ENCODE measurements around the gene POLR2C. TPM values are rescaled to one million over a fixed set of nuclear protein-coding genes. Genes with fewer than 3 reads are reported as not detected.

POLR2C gene
- total and polyA plus RNA-seq, 4 donors = 60.6 to 81.8 (median 74.1) TPM

- H3K36me3 ChIP-seq (ENCODE audit: control insufficient read depth, insufficient read depth, low read length) = peaks cover 3% of the 10 kb centered on the region
- H3K27ac ChIP-seq (ENCODE audit: low read depth, low read length) = no peak overlapping the region
- no peak for DNase-seq (ENCODE audit: low read depth in 4 of 6, low spot score in 6 of 6)
- no peaks in the 10 kb centered on the region for H3K27me3 ChIP-seq (ENCODE audit: control insufficient read depth, insufficient read depth, low read length)
- H3K4me1 ChIP-seq (ENCODE audit: control insufficient read depth, insufficient read depth, low read length) = peaks cover 19% of the 10 kb centered on the region
- WGBS (ENCODE audit: insufficient coverage) = no CpG with 5 or more reads among the region's 2 CpGs
- H3K4me3 ChIP-seq (ENCODE audit: low read depth, low read length) = no peak overlapping the region
- no peaks in the 10 kb centered on the region for H3K9me3 ChIP-seq (ENCODE audit: control insufficient read depth, insufficient read depth, low read length)
Observed at GRCh38 chr16:57445510-57445909, 17.0 kb upstream of the POLR2C start.

- H3K27ac ChIP-seq (ENCODE audit: low read depth, low read length) = peak overlapping the region; percentile 78
- H3K4me3 ChIP-seq (ENCODE audit: low read depth, low read length) = peak overlapping the region; percentile 95
- peaks cover 10% of the 10 kb centered on the region for H3K36me3 ChIP-seq (ENCODE audit: control insufficient read depth, insufficient read depth, low read length)
- 2% methylated on average over 27 of the region's 28 CpGs for WGBS (ENCODE audit: insufficient coverage)
- H3K4me1 ChIP-seq (ENCODE audit: control insufficient read depth, insufficient read depth, low read length) = peaks cover 19% of the 10 kb centered on the region
- H3K9me3 ChIP-seq (ENCODE audit: control insufficient read depth, insufficient read depth, low read length) = no peaks in the 10 kb centered on the region
- no peaks in the 10 kb centered on the region for H3K27me3 ChIP-seq (ENCODE audit: control insufficient read depth, insufficient read depth, low read length)
- DNase-seq (ENCODE audit: low read depth in 4 of 6, low spot score in 6 of 6) = peak in 2 of 6 donors; percentile 19 to 80
Observed at GRCh38 chr16:57446531-57447185, 15.8 kb upstream of the POLR2C start.

DNA sequence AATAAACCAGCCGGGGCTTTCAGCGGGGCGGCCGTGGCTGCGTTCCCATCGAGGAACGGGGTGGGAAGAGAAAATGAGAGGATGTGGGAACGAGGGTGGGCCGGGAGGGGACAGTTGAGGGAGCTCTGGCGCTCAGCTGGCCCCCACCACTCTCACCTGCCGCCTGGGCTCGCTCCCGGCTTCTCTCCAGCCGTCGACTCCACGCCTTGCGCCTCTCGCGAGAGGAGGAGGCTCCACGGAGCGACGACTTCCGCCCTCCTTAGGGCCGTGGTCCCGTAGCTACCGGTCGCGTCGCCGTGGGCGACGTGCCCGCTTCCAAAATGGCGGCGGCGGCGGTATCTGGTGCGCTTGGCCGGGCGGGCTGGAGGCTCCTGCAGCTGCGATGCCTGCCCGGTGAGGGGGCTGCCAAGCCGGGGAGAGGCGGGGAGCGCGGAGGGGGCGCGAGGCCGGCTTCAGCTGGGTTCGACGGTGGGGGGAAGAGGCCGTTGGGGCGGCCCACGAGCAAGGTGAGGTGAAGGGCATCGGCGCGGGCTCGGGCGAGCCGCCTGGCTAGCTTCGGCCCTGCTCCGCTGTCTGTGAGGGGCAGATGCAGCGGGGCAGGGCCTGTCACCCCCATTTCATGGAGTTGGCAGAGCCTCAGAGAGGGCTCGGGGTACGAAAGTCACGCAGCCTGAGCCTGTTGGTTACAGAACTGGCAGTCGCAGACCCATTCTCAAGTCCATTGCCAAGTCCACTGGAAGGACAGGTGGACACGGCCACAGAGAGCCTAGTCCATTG is 15.1 kb upstream of the POLR2C start, which contains the start of the genes CIAPIN1 and COQ9:
TSS of gene CIAPIN1 (minus strand) at position 200 of the 777 bp plus-strand sequence. CDS start 6,457 bp downstream, outside the sequence.
TSS of gene COQ9 (plus strand) at position 294 of the 777 bp plus-strand sequence. CDS start at position 321, 27 bp downstream.
- Histone ChIP-seq H3K4me3 (ENCODE audit: low read depth, low read length) (peak within 1 kb of the TSS; percentile 95), H3K27ac (ENCODE audit: low read depth, low read length) (peak within 1 kb of the TSS; percentile 78), H3K4me1 (ENCODE audit: control insufficient read depth, insufficient read depth, low read length) (peaks cover 19% of the 10 kb centered on the region), H3K9me3 (ENCODE audit: control insufficient read depth, insufficient read depth, low read length) (no peaks in the 10 kb centered on the region), H3K27me3 (ENCODE audit: control insufficient read depth, insufficient read depth, low read length) (no peaks in the 10 kb centered on the region), H3K36me3 (ENCODE audit: control insufficient read depth, insufficient read depth, low read length) (peaks cover 13% of the 10 kb centered on the region)
- peak; percentile 81 to 98 (median 88) for DNase-seq (ENCODE audit: low read depth in 4 of 6, low spot score in 6 of 6)
- under 1% methylated on average over 66 of the region's 68 CpGs for WGBS (ENCODE audit: insufficient coverage)

GRCh38 chr16:57452021-57452420 is 10.5 kb upstream of the POLR2C start:
- Histone ChIP-seq H3K4me3 (ENCODE audit: low read depth, low read length) (no peak overlapping the region), H3K4me1 (ENCODE audit: control insufficient read depth, insufficient read depth, low read length) (peaks cover 5% of the 10 kb centered on the region), H3K36me3 (ENCODE audit: control insufficient read depth, insufficient read depth, low read length) (peaks cover 43% of the 10 kb centered on the region), H3K27me3 (ENCODE audit: control insufficient read depth, insufficient read depth, low read length) (no peaks in the 10 kb centered on the region), H3K27ac (ENCODE audit: low read depth, low read length) (no peak overlapping the region), H3K9me3 (ENCODE audit: control insufficient read depth, insufficient read depth, low read length) (no peaks in the 10 kb centered on the region)
- WGBS (ENCODE audit: insufficient coverage) = 100% methylated on average over 3 of the region's 10 CpGs
- DNase-seq (ENCODE audit: low read depth in 4 of 6, low spot score in 6 of 6) = no peak

GRCh38 chr16:57462978-57463362 is 491 bp downstream of the POLR2C start:
- Histone ChIP-seq H3K4me3 (ENCODE audit: low read depth, low read length) (peak overlapping the region; percentile 71), H3K27me3 (ENCODE audit: control insufficient read depth, insufficient read depth, low read length) (no peaks in the 10 kb centered on the region), H3K9me3 (ENCODE audit: control insufficient read depth, insufficient read depth, low read length) (no peaks in the 10 kb centered on the region), H3K27ac (ENCODE audit: low read depth, low read length) (no peak overlapping the region), H3K4me1 (ENCODE audit: control insufficient read depth, insufficient read depth, low read length) (peaks cover 19% of the 10 kb centered on the region), H3K36me3 (ENCODE audit: control insufficient read depth, insufficient read depth, low read length) (peaks cover 55% of the 10 kb centered on the region)
- WGBS (ENCODE audit: insufficient coverage) = 2% methylated on average over 6 of the region's 16 CpGs
- DNase-seq (ENCODE audit: low read depth in 4 of 6, low spot score in 6 of 6) = no peak

DNA sequence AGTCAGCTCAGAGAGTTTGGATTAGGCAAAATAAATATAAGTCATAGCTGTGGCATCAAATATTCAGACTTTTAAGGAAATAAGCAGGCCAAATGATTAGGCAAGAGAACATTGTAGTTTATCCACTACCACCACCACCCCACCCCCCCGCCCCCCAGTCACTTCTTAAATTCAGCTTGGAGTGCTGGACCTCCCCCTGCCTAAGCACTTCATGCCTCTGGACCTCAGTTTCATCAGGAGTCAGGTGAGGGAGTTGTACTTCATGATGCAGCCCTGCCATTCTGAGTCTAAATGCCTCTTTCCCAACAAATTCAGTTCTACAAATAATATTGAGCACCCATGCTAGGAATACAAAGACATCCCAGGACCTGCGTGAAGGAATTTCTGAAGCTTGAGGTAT is 2.0 kb downstream of the POLR2C start:
- no CpG with 5 or more reads among the region's 2 CpGs for WGBS (ENCODE audit: insufficient coverage)
- DNase-seq (ENCODE audit: low read depth in 4 of 6, low spot score in 6 of 6) = no peak
- Histone ChIP-seq H3K9me3 (ENCODE audit: control insufficient read depth, insufficient read depth, low read length) (no peaks in the 10 kb centered on the region), H3K4me3 (ENCODE audit: low read depth, low read length) (no peak overlapping the region), H3K27ac (ENCODE audit: low read depth, low read length) (no peak overlapping the region), H3K36me3 (ENCODE audit: control insufficient read depth, insufficient read depth, low read length) (peaks cover 58% of the 10 kb centered on the region), H3K4me1 (ENCODE audit: control insufficient read depth, insufficient read depth, low read length) (peaks cover 15% of the 10 kb centered on the region), H3K27me3 (ENCODE audit: control insufficient read depth, insufficient read depth, low read length) (no peaks in the 10 kb centered on the region)

GRCh38 chr16:57468346-57468745 is 5.9 kb downstream of the POLR2C start:
- peaks cover 78% of the 10 kb centered on the region for H3K36me3 ChIP-seq (ENCODE audit: control insufficient read depth, insufficient read depth, low read length)
- no peak for DNase-seq (ENCODE audit: low read depth in 4 of 6, low spot score in 6 of 6)
- no peaks in the 10 kb centered on the region for H3K9me3 ChIP-seq (ENCODE audit: control insufficient read depth, insufficient read depth, low read length)
- H3K27me3 ChIP-seq (ENCODE audit: control insufficient read depth, insufficient read depth, low read length) = no peaks in the 10 kb centered on the region
- no peak overlapping the region for H3K4me3 ChIP-seq (ENCODE audit: low read depth, low read length)
- WGBS (ENCODE audit: insufficient coverage) = 100% methylated on average over 1 of the region's 2 CpGs
- no peak overlapping the region for H3K27ac ChIP-seq (ENCODE audit: low read depth, low read length)
- H3K4me1 ChIP-seq (ENCODE audit: control insufficient read depth, insufficient read depth, low read length) = peaks cover 20% of the 10 kb centered on the region

DNA sequence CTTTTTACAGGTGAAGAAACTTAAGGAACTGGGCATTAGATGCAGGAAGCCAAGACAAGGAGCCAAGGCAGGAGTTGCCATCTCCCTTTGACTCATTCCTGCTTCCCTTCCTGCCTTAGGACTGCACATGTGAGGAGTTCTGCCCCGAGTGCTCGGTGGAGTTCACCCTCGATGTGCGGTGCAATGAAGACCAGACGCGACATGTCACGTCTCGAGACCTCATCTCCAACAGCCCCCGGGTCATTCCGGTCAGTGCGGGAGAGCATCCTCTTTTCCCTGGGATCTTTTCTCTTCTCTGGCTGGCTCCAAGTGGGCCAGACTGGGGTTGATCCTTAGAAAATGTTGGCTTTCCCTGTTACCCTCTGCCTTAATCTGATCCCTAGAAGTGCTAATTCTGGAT is 6.6 kb downstream of the POLR2C start:
- H3K9me3 ChIP-seq (ENCODE audit: control insufficient read depth, insufficient read depth, low read length) = no peaks in the 10 kb centered on the region

DNA sequence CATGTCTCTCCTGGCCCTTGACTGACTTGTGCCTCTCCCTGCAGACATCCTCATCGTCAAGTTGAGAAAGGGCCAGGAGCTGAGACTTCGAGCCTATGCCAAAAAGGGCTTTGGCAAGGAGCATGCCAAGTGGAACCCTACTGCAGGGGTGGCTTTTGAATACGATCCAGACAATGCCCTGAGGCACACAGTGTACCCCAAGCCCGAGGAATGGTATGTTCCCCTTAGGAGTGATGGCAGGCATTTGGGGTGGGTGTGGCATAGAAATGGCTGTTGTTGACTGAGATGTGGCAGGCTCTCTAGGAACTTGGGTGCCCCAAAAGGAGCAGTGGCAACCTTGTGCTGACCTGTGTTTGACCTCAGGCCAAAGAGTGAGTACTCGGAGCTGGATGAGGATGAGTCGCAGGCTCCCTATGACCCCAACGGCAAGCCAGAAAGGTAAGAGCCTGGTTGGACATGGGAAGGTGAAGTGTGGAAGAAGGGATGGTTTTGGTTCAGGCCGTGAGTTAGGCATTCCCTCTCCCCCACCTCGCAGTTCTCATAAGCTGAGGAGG is 7.5 kb downstream of the POLR2C start:
- H3K27ac ChIP-seq (ENCODE audit: low read depth, low read length) = no peak overlapping the region
- no peak for DNase-seq (ENCODE audit: low read depth in 4 of 6, low spot score in 6 of 6)
- WGBS (ENCODE audit: insufficient coverage) = 77% methylated on average over 7 of the region's 9 CpGs
- H3K36me3 ChIP-seq (ENCODE audit: control insufficient read depth, insufficient read depth, low read length) = peaks cover 79% of the 10 kb centered on the region
- H3K9me3 ChIP-seq (ENCODE audit: control insufficient read depth, insufficient read depth, low read length) = no peaks in the 10 kb centered on the region
- H3K27me3 ChIP-seq (ENCODE audit: control insufficient read depth, insufficient read depth, low read length) = no peaks in the 10 kb centered on the region
- peaks cover 15% of the 10 kb centered on the region for H3K4me1 ChIP-seq (ENCODE audit: control insufficient read depth, insufficient read depth, low read length)
- no peak overlapping the region for H3K4me3 ChIP-seq (ENCODE audit: low read depth, low read length)

More for the DNA sequence above, 6.6 kb downstream of the POLR2C start:
- Histone ChIP-seq H3K27me3 (ENCODE audit: control insufficient read depth, insufficient read depth, low read length) (no peaks in the 10 kb centered on the region), H3K36me3 (ENCODE audit: control insufficient read depth, insufficient read depth, low read length) (peaks cover 80% of the 10 kb centered on the region), H3K4me1 (ENCODE audit: control insufficient read depth, insufficient read depth, low read length) (peaks cover 15% of the 10 kb centered on the region), H3K27ac (ENCODE audit: low read depth, low read length) (no peak overlapping the region), H3K4me3 (ENCODE audit: low read depth, low read length) (no peak overlapping the region)
- WGBS (ENCODE audit: insufficient coverage) = 91% methylated on average over 11 of the region's 11 CpGs
- no peak for DNase-seq (ENCODE audit: low read depth in 4 of 6, low spot score in 6 of 6)
